HepG2 (cell line): Measurements from ENCODE around the gene PRXL2B. TPM values are rescaled to one million over a fixed set of nuclear protein-coding genes. Genes with fewer than 3 reads are reported as not detected.

ENCODE experiments used
- DMAP1 ChIP-seq: IDR thresholded peaks from 2 replicates; pipeline ENCODE4 v1.6.1; 2016
- DPF2 ChIP-seq: sonication (generic); formaldehyde crosslinking; IDR thresholded peaks from 2 replicates; pipeline ENCODE4 v1.4.0; 2020; ENCODE audit warnings: mild to moderate bottlenecking, low read depth, missing genetic modification reagents, borderline replicate concordance
- FOXA3 ChIP-seq: IDR thresholded peaks from 2 replicates; pipeline ENCODE4 v1.6.1; 2016; ENCODE audit warnings: missing genetic modification reagents, missing compliant biosample characterization
- NPAS2 ChIP-seq: sonication (generic); formaldehyde crosslinking; IDR thresholded peaks from 2 replicates; pipeline ENCODE4 v1.8.0; 2022; ENCODE audit warnings: mild to moderate bottlenecking, missing genetic modification reagents, borderline replicate concordance
- PAF1 ChIP-seq: IDR thresholded peaks from 2 replicates; pipeline ENCODE4 v1.6.1; 2016; ENCODE audit warnings: missing genetic modification reagents, missing compliant biosample characterization
- PTBP1 ChIP-seq: fragments of 200-400 bp; formaldehyde crosslinking; IDR thresholded peaks from 2 replicates; pipeline ENCODE4 v1.6.1; 2018; ENCODE audit warnings: low read length, low read depth; ENCODE audit not compliant: poor library complexity, severe bottlenecking
- TCF7L2 ChIP-seq: IDR thresholded peaks from 2 replicates; pipeline ENCODE4 v1.6.1; 2011; ENCODE audit warnings: mild to moderate bottlenecking, low read depth, low read length, moderate library complexity
- YEATS4 ChIP-seq: sonication (generic); formaldehyde crosslinking; IDR thresholded peaks from 2 replicates; pipeline ENCODE4 v1.4.0; 2020; ENCODE audit warnings: missing genetic modification reagents, borderline replicate concordance
- ZBTB21 ChIP-seq: sonication (generic); formaldehyde crosslinking; IDR thresholded peaks from 2 replicates; pipeline ENCODE4 v1.4.0; 2020; ENCODE audit warnings: missing genetic modification reagents
- ZFP37 ChIP-seq: sonication (generic); formaldehyde crosslinking; IDR thresholded peaks from 2 replicates; pipeline ENCODE4 v1.4.0; 2020; ENCODE audit warnings: missing genetic modification reagents, borderline replicate concordance
- ZNF253 ChIP-seq: sonication (generic); formaldehyde crosslinking; IDR thresholded peaks from 2 replicates; pipeline ENCODE4 v1.8.0; 2022; ENCODE audit warnings: mild to moderate bottlenecking, missing genetic modification reagents, borderline replicate concordance
- ZNF354B ChIP-seq: sonication (generic); formaldehyde crosslinking; IDR thresholded peaks from 2 replicates; pipeline ENCODE4 v1.8.0; 2022; ENCODE audit warnings: mild to moderate bottlenecking, missing genetic modification reagents
- ZNF564 ChIP-seq: sonication (generic); formaldehyde crosslinking; IDR thresholded peaks from 2 replicates; pipeline ENCODE4 v1.8.1; 2023; ENCODE audit warnings: mild to moderate bottlenecking, missing genetic modification reagents
- ZNF572 ChIP-seq: sonication (generic); formaldehyde crosslinking; IDR thresholded peaks from 2 replicates; pipeline ENCODE4 v1.5.1; 2020; ENCODE audit warnings: mild to moderate bottlenecking, missing genetic modification reagents
- ZNF670 ChIP-seq: sonication (generic); formaldehyde crosslinking; IDR thresholded peaks from 2 replicates; pipeline ENCODE4 v1.8.0; 2022; ENCODE audit warnings: mild to moderate bottlenecking, missing genetic modification reagents, borderline replicate concordance
- ZNF720 ChIP-seq: sonication (generic); formaldehyde crosslinking; IDR thresholded peaks from 2 replicates; pipeline ENCODE4 v1.4.0; 2020; ENCODE audit warnings: missing genetic modification reagents
- ZNF782 ChIP-seq: sonication (generic); formaldehyde crosslinking; IDR thresholded peaks from 2 replicates; pipeline ENCODE4 v1.4.0; 2020; ENCODE audit warnings: missing genetic modification reagents, mild to moderate bottlenecking, borderline replicate concordance
- ZNF841 ChIP-seq: sonication (generic); formaldehyde crosslinking; IDR thresholded peaks from 2 replicates; pipeline ENCODE4 v1.8.1; 2023; ENCODE audit warnings: missing genetic modification reagents, borderline replicate concordance
- ZNF850 ChIP-seq: sonication (generic); formaldehyde crosslinking; conservative IDR thresholded peaks from 2 replicates; pipeline ENCODE4 v1.9.0; 2021; ENCODE audit warnings: mild to moderate bottlenecking, missing genetic modification reagents
- ZNF891 ChIP-seq: sonication (generic); formaldehyde crosslinking; IDR thresholded peaks from 2 replicates; pipeline ENCODE4 v1.5.0; 2020; ENCODE audit warnings: mild to moderate bottlenecking, missing genetic modification reagents
- ZSCAN20 ChIP-seq: sonication (generic); formaldehyde crosslinking; IDR thresholded peaks from 2 replicates; pipeline ENCODE4 v1.4.0; 2020; ENCODE audit warnings: missing genetic modification reagents, mild to moderate bottlenecking, borderline replicate concordance
- polyA plus RNA-seq, 8 experiments: library from polyadenylated mRNA; depleted of rRNA in 3 of 8; stranded (reverse) in 7 of 8; unstranded in 1 of 8; fragments of >200 nt; fragmentation: Illumina TruSeq in 4 of 8; extraction: Trizol in 4 of 8; gene quantifications; 2 replicates each; pipeline versions ENCODE4 v1.2.1 to v1.2.3, GENCODE V29; 2011 to 2016; ENCODE audit warnings: low read depth in 4 of 8, missing spikeins in 1 of 8, mixed read lengths in 1 of 8; ENCODE audit not compliant: insufficient read depth in 1 of 8
- total RNA-seq, 5 experiments: library from RNA; depleted of rRNA; stranded (reverse); fragments of >200 nt; fragmentation: Illumina TruSeq; extraction: Trizol; gene quantifications; 2 replicates each; pipeline ENCODE4 v1.2.3, GENCODE V29; 2016; ENCODE audit warnings: low read depth in 1 of 5
- TF ChIP-seq, protein P1 (sequence below): sonication (generic); formaldehyde crosslinking; IDR thresholded peaks from 2 replicates; pipeline ENCODE4 v1.4.0; 2020; ENCODE audit warnings: missing genetic modification reagents, borderline replicate concordance
- TF ChIP-seq, protein P2 (sequence below): sonication (generic); formaldehyde crosslinking; IDR thresholded peaks from 2 replicates; pipeline ENCODE4 v1.4.0; 2020; ENCODE audit warnings: mild to moderate bottlenecking, missing genetic modification reagents, borderline replicate concordance

The PRXL2B gene
- total and polyA plus RNA-seq, 2 of the 13 experiments (the other 11 are each of a cell fraction or from before 2014, with no cell fraction given): 16.8 to 22.1 TPM

DNA sequence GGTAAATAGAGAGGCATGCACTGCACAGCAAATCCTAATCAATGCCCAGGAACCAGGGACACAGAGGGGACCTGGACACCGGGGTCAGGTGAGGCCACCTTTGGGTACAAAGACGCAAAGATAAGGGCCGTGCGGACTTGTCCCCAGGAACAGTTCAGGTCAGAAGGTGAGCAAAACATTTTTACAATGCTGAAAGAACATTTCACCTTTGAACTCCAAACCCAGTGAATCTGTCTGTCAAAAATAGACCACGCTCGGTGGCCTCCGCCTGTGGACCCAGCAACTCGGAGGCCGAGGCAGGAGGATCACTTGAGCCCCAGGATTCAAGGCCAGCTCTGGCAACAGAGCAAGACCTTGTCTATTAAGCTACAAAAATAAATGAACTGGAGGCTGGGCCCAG, 15.2 kb upstream of the PRXL2B start (continued):
- TF ChIP-seq, protein P1, sequence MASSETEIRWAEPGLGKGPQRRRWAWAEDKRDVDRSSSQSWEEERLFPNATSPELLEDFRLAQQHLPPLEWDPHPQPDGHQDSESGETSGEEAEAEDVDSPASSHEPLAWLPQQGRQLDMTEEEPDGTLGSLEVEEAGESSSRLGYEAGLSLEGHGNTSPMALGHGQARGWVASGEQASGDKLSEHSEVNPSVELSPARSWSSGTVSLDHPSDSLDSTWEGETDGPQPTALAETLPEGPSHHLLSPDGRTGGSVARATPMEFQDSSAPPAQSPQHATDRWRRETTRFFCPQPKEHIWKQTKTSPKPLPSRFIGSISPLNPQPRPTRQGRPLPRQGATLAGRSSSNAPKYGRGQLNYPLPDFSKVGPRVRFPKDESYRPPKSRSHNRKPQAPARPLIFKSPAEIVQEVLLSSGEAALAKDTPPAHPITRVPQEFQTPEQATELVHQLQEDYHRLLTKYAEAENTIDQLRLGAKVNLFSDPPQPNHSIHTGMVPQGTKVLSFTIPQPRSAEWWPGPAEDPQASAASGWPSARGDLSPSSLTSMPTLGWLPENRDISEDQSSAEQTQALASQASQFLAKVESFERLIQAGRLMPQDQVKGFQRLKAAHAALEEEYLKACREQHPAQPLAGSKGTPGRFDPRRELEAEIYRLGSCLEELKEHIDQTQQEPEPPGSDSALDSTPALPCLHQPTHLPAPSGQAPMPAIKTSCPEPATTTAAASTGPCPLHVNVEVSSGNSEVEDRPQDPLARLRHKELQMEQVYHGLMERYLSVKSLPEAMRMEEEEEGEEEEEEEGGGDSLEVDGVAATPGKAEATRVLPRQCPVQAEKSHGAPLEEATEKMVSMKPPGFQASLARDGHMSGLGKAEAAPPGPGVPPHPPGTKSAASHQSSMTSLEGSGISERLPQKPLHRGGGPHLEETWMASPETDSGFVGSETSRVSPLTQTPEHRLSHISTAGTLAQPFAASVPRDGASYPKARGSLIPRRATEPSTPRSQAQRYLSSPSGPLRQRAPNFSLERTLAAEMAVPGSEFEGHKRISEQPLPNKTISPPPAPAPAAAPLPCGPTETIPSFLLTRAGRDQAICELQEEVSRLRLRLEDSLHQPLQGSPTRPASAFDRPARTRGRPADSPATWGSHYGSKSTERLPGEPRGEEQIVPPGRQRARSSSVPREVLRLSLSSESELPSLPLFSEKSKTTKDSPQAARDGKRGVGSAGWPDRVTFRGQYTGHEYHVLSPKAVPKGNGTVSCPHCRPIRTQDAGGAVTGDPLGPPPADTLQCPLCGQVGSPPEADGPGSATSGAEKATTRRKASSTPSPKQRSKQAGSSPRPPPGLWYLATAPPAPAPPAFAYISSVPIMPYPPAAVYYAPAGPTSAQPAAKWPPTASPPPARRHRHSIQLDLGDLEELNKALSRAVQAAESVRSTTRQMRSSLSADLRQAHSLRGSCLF (CRISPR knock-in tag): no peak
- TF ChIP-seq DPF2 (no peak), NPAS2 (CRISPR knock-in tag) (no peak), PTBP1 (no peak), DMAP1 (CRISPR knock-in tag) (no peak), ZNF572 (no peak), ZNF564 (no peak; the same call in 1 of the 2 replicates), ZNF850 (CRISPR knock-in tag) (no peak), ZNF670 (CRISPR knock-in tag) (no peak), ZFP37 (CRISPR knock-in tag) (no peak), FOXA3 (CRISPR knock-in tag) (0 out of 2 replicates have a peak, but pooled peaks have one; percentile 29), ZNF253 (no peak), ZNF720 (CRISPR knock-in tag) (no peak), ZSCAN20 (CRISPR knock-in tag) (0 out of 2 replicates have a peak, but pooled peaks have one; percentile 21), YEATS4 (CRISPR knock-in tag) (peak; percentile 46; the same call in 1 of the 2 replicates), ZNF782 (CRISPR knock-in tag) (no peak), ZNF354B (CRISPR knock-in tag) (no peak), PAF1 (CRISPR knock-in tag) (no peak), ZBTB21 (CRISPR knock-in tag) (no peak), TCF7L2 (no peak), ZNF841 (no peak), ZNF891 (CRISPR knock-in tag) (no peak)
- TF ChIP-seq, protein P2, sequence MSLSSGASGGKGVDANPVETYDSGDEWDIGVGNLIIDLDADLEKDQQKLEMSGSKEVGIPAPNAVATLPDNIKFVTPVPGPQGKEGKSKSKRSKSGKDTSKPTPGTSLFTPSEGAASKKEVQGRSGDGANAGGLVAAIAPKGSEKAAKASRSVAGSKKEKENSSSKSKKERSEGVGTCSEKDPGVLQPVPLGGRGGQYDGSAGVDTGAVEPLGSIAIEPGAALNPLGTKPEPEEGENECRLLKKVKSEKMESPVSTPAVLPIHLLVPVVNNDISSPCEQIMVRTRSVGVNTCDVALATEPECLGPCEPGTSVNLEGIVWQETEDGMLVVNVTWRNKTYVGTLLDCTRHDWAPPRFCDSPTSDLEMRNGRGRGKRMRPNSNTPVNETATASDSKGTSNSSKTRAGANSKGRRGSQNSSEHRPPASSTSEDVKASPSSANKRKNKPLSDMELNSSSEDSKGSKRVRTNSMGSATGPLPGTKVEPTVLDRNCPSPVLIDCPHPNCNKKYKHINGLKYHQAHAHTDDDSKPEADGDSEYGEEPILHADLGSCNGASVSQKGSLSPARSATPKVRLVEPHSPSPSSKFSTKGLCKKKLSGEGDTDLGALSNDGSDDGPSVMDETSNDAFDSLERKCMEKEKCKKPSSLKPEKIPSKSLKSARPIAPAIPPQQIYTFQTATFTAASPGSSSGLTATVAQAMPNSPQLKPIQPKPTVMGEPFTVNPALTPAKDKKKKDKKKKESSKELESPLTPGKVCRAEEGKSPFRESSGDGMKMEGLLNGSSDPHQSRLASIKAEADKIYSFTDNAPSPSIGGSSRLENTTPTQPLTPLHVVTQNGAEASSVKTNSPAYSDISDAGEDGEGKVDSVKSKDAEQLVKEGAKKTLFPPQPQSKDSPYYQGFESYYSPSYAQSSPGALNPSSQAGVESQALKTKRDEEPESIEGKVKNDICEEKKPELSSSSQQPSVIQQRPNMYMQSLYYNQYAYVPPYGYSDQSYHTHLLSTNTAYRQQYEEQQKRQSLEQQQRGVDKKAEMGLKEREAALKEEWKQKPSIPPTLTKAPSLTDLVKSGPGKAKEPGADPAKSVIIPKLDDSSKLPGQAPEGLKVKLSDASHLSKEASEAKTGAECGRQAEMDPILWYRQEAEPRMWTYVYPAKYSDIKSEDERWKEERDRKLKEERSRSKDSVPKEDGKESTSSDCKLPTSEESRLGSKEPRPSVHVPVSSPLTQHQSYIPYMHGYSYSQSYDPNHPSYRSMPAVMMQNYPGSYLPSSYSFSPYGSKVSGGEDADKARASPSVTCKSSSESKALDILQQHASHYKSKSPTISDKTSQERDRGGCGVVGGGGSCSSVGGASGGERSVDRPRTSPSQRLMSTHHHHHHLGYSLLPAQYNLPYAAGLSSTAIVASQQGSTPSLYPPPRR: peak; percentile 61; the same call in 1 of the 2 replicates
